HepG2 (cell line): Measurements from ENCODE around the gene APOC4. TPM values are rescaled to one million over a fixed set of nuclear protein-coding genes. Genes with fewer than 3 reads are reported as not detected.

Experiments
- ATAC-seq: fragments of 200-7000 bp; cut with Tn5 transposase; 3 replicates; pipeline ENCODE4 v1.9.1; 2020; ENCODE audit warnings: mild to moderate bottlenecking, moderate library complexity
- BruUV-seq: library from RNA; stranded (reverse); fragments of 400-500 nt; replicated peaks from 2 replicates; lab custom pipeline; 2021; lab: Mats Ljungman, UMichigan
- CTCF ChIA-PET: fragments of 300-600 bp; formaldehyde crosslinking; extraction: SDS; loops from one replicate; lab custom pipeline; 2021; ENCODE audit warnings: low total read pairs, inconsistent platforms, low intra/inter-chr PET ratio; lab: Yijun Ruan, JAX
- POLR2A ChIA-PET: fragments of 350-600 bp; sonication (Branson Sonifier 250); formaldehyde crosslinking; loops from one replicate; lab custom pipeline; 2020; ENCODE audit warnings: antibody characterized with exemption, inconsistent platforms; lab: Yijun Ruan, JAX
- DNase-seq: peaks from one replicate; pipeline ENCODE4 v3.0.0-alpha.2; 2015; ENCODE audit warnings: low spot score
- FAIRE-seq: peaks from 3 replicates; lab custom pipeline; 2011; peaks lifted over from hg19 to GRCh38; lab: Jason Lieb, UNC
- H2AFZ ChIP-seq: one replicate; pipeline ENCODE4 v1.6.1; 2011; ENCODE audit warnings: low read length, inconsistent platforms
- H3K27ac ChIP-seq: fragments of 300-600 bp; 3 replicates; pipeline ENCODE4 v1.8.0; 2011; ENCODE audit warnings: mixed run types, mild to moderate bottlenecking, mixed read lengths, low read length, inconsistent platforms; ENCODE audit not compliant: insufficient read depth; ENCODE audit errors: extremely low read length
- H3K27me3 ChIP-seq, 2 experiments: fragments of 200-600 bp in 1 of 2; 2 replicates in 1 of 2; 3 replicates in 1 of 2; pipeline versions ENCODE4 v1.6.0 to v1.8.0; 2011; ENCODE audit warnings: low read length in 2 of 2, mild to moderate bottlenecking in 2 of 2, moderate library complexity in 2 of 2, inconsistent platforms in 1 of 2; ENCODE audit not compliant: insufficient read depth in 2 of 2, control insufficient read depth in 1 of 2
- H3K36me3 ChIP-seq, 2 experiments: fragments of 200-600 bp in 1 of 2; replicated peaks in 1 of 2; 2 replicates in 1 of 2; 3 replicates in 1 of 2; pipeline versions ENCODE4 v1.5.1 to v1.8.0; 2011; ENCODE audit warnings: low read length in 2 of 2, inconsistent platforms in 1 of 2; ENCODE audit not compliant: insufficient read depth in 2 of 2, control insufficient read depth in 1 of 2
- H3K4me1 ChIP-seq: 2 replicates; pipeline ENCODE4 v1.5.1; 2012; ENCODE audit warnings: low read length, inconsistent platforms; ENCODE audit not compliant: insufficient read depth
- H3K4me2 ChIP-seq: 2 replicates; pipeline ENCODE4 v1.6.0; 2011; ENCODE audit warnings: low read depth, low read length, inconsistent platforms
- H3K4me3 ChIP-seq, 3 experiments: fragments of 200-600 bp in 1 of 3; sonication (generic), shearing (Covaris generic) in 1 of 3; replicated peaks in 1 of 3; 2 replicates each; pipeline ENCODE4 v1.5.1; 2011 to 2016; ENCODE audit warnings: low read length in 3 of 3, inconsistent platforms in 2 of 3, low read depth in 2 of 3, mild to moderate bottlenecking in 2 of 3, control low read depth in 1 of 3, mixed read lengths in 1 of 3; ENCODE audit not compliant: insufficient read depth in 1 of 3
- H3K79me2 ChIP-seq: one replicate; pipeline ENCODE4 v1.6.1; 2011; ENCODE audit warnings: low read length, inconsistent platforms; ENCODE audit not compliant: insufficient read depth
- H3K9ac ChIP-seq: 2 replicates; pipeline ENCODE4 v1.6.0; 2011; ENCODE audit warnings: mild to moderate bottlenecking, low read depth, low read length, inconsistent platforms; ENCODE audit not compliant: insufficient read depth
- H3K9me3 ChIP-seq: 2 replicates; pipeline ENCODE4 v1.5.1; 2012; ENCODE audit warnings: mild to moderate bottlenecking, low read length
- H4K20me1 ChIP-seq: 2 replicates; pipeline ENCODE4 v1.6.0; 2011; ENCODE audit warnings: inconsistent platforms, mild to moderate bottlenecking, low read length, moderate library complexity; ENCODE audit not compliant: insufficient read depth
- AGO2 ChIP-seq: fragments of 200-400 bp; formaldehyde crosslinking; optimal IDR thresholded peaks from 2 replicates; pipeline ENCODE3; 2017; ENCODE audit warnings: mild to moderate bottlenecking, low read depth, low read length, moderate library complexity
- BATF2 ChIP-seq: sonication (generic); formaldehyde crosslinking; IDR thresholded peaks from 2 replicates; pipeline ENCODE4 v1.8.0; 2022; ENCODE audit warnings: mild to moderate bottlenecking, missing genetic modification reagents, moderate library complexity
- FOXK1 ChIP-seq: sonication (generic); formaldehyde crosslinking; IDR thresholded peaks from 2 replicates; pipeline ENCODE4 v1.4.0; 2020; ENCODE audit warnings: low read depth, missing genetic modification reagents, borderline replicate concordance
- ISX ChIP-seq: sonication (generic); formaldehyde crosslinking; conservative IDR thresholded peaks from 2 replicates; pipeline ENCODE4 v1.5.0; 2020; ENCODE audit warnings: missing genetic modification reagents
- POLR2A ChIP-seq, 2 experiments: IDR thresholded peaks; 2 replicates each; pipeline ENCODE4 v1.6.1; 2011; ENCODE audit warnings: low read depth in 2 of 2, low read length in 2 of 2, mild to moderate bottlenecking in 1 of 2, moderate library complexity in 1 of 2; ENCODE audit not compliant: insufficient read depth in 1 of 2
- PRDM10 ChIP-seq: sonication (generic); formaldehyde crosslinking; IDR thresholded peaks from 2 replicates; pipeline ENCODE4 v1.4.0; 2020; ENCODE audit warnings: low read depth, missing genetic modification reagents
- RBFOX2 ChIP-seq: fragments of 200-400 bp; formaldehyde crosslinking; IDR thresholded peaks from 2 replicates; pipeline ENCODE4 v1.6.1; 2017; ENCODE audit warnings: low read depth, mild to moderate bottlenecking, low read length
- SMAD3 ChIP-seq: sonication (generic); formaldehyde crosslinking; IDR thresholded peaks from 2 replicates; pipeline ENCODE4 v1.4.0; 2020; ENCODE audit warnings: missing genetic modification reagents
- ZMAT5 ChIP-seq: sonication (generic); formaldehyde crosslinking; IDR thresholded peaks from 2 replicates; pipeline ENCODE4 v1.5.0; 2020; ENCODE audit warnings: mild to moderate bottlenecking, low read depth, missing genetic modification reagents, borderline replicate concordance
- ZNF775 ChIP-seq: sonication (generic); formaldehyde crosslinking; IDR thresholded peaks from 2 replicates; pipeline ENCODE4 v1.4.0; 2020; ENCODE audit warnings: missing genetic modification reagents, mild to moderate bottlenecking, moderate library complexity, borderline replicate concordance
- ZSCAN22 ChIP-seq: sonication (generic); formaldehyde crosslinking; IDR thresholded peaks from 2 replicates; pipeline ENCODE4 v1.4.0; 2020; ENCODE audit warnings: mild to moderate bottlenecking, missing genetic modification reagents
- WGBS: methylation state at CpG from one replicate; pipeline ENCODE4 v1.1.6; 2017; ENCODE audit warnings: low lambda C conversion rate; 5-methylcytosine and 5-hydroxymethylcytosine counted together
- in situ Hi-C: cut with HindIII; loops from 2 replicates; pipeline ENCODE4 v1.10.0; 2017; ENCODE audit warnings: low pct_unique_long_range_greater_than_20kb; ENCODE audit not compliant: extremely low pct_ligation_motif_present
- intact Hi-C: fragments of 100-400 bp; cut with micrococcal nuclease; formaldehyde crosslinking; loops from one replicate; pipeline ENCODE4 v1.10.0; 2022; ENCODE audit not compliant: unreplicated experiment
- polyA plus RNA-seq, 8 experiments: library from polyadenylated mRNA; depleted of rRNA in 3 of 8; stranded (reverse) in 7 of 8; unstranded in 1 of 8; fragments of >200 nt; fragmentation: Illumina TruSeq in 4 of 8; extraction: Trizol in 4 of 8; gene quantifications; 2 replicates each; pipeline versions ENCODE4 v1.2.1 to v1.2.3, GENCODE V29; 2011 to 2016; ENCODE audit warnings: low read depth in 4 of 8, missing spikeins in 1 of 8, mixed read lengths in 1 of 8; ENCODE audit not compliant: insufficient read depth in 1 of 8
- total RNA-seq, 5 experiments: library from RNA; depleted of rRNA; stranded (reverse); fragments of >200 nt; fragmentation: Illumina TruSeq; extraction: Trizol; gene quantifications; 2 replicates each; pipeline ENCODE4 v1.2.3, GENCODE V29; 2016; ENCODE audit warnings: low read depth in 1 of 5

The APOC4 gene
- total and polyA plus RNA-seq, 2 of the 13 experiments (the other 11 are each of a cell fraction or from before 2014, with no cell fraction given) = 0.46 TPM; not detected in 1

GRCh38 chr19:44897835-44898234 lies 44.2 kb upstream of the APOC4 start:
- H2AFZ ChIP-seq = no peak overlapping the region
- TF ChIP-seq AGO2 = peak; percentile 44
- TF ChIP-seq ZNF775 (CRISPR knock-in tag) = no peak
- no peak for TF ChIP-seq BATF2 (CRISPR knock-in tag)
- TF ChIP-seq FOXK1 = no peak
- TF ChIP-seq, all 625 proteins: peak for 1
- no peaks in the 10 kb centered on the region for H4K20me1 ChIP-seq
- H3K79me2 ChIP-seq = peaks cover 28% of the 10 kb centered on the region
- ChIA-PET CTCF (no interaction called here), POLR2A (no interaction called here)
- no peak overlapping the region for H3K4me3 ChIP-seq
- FAIRE-seq = no peak
- intact Hi-C loops = no loop called here
- no peak overlapping the region for H3K4me2 ChIP-seq
- ATAC-seq = no peak
- no peak overlapping the region for H3K27ac ChIP-seq
- WGBS = 98% methylated on average over 7 of the region's 8 CpGs
- no TSS peak for BruUV-seq
- no peak overlapping the region for H3K9ac ChIP-seq
- in situ Hi-C loops = no loop called here
- H3K9me3 ChIP-seq = no peaks in the 10 kb centered on the region
- H3K36me3 ChIP-seq = peaks cover 60 to 80% of the 10 kb centered on the region in 2 experiments
- DNase-seq = no peak
- no peaks in the 10 kb centered on the region for H3K27me3 ChIP-seq
- H3K4me1 ChIP-seq = peaks cover 16% of the 10 kb centered on the region

- 97% methylated on average over 12 of the region's 19 CpGs for WGBS
Measured at GRCh38 chr19:44900328-44901244, 41.5 kb upstream of the APOC4 start.

More at GRCh38 chr19:44900328-44901244, 41.5 kb upstream of the APOC4 start:
- no peaks in the 10 kb centered on the region for H3K9me3 ChIP-seq
- no peak overlapping the region for H3K9ac ChIP-seq
- peaks cover 8% of the 10 kb centered on the region for H3K79me2 ChIP-seq
- H3K27me3 ChIP-seq = no peaks in the 10 kb centered on the region
- peaks cover 43 to 57% of the 10 kb centered on the region in 2 experiments for H3K36me3 ChIP-seq
- intact Hi-C loops = no loop called here
- FAIRE-seq (no peak), ATAC-seq (no peak)
- TF ChIP-seq ISX (no peak), PRDM10 (no peak), ZSCAN22 (CRISPR knock-in tag) (0 out of 2 replicates have a peak, but pooled peaks have one; percentile 27), RBFOX2 (peak; percentile 47; the same call in 1 of the 2 replicates), SMAD3 (CRISPR knock-in tag) (no peak), POLR2A (IDR thresholded peaks at IDR 0.05; ENCODE audit: insufficient read depth in 1 of 2, low read depth in 2 of 2, low read length in 2 of 2) (peak in 1 of 2 experiments; percentile 22; a peak in 1 of 4 replicates), AGO2 (peak; percentile 45), ZMAT5 (CRISPR knock-in tag) (no peak)
- TF ChIP-seq, all 625 proteins: peak for 4
- no peaks in the 10 kb centered on the region for H4K20me1 ChIP-seq
- DNase-seq = no peak
- H3K4me1 ChIP-seq = peaks cover 30% of the 10 kb centered on the region
- H3K4me3 ChIP-seq = no peak overlapping the region
- H3K27ac ChIP-seq = no peak overlapping the region
- ChIA-PET POLR2A (no interaction called here), CTCF (no interaction called here)
- BruUV-seq = no TSS peak
- in situ Hi-C loops = no loop called here
- no peak overlapping the region for H2AFZ ChIP-seq
- no peak overlapping the region for H3K4me2 ChIP-seq
